ENCODE data around the gene IL9R.

DNA sequence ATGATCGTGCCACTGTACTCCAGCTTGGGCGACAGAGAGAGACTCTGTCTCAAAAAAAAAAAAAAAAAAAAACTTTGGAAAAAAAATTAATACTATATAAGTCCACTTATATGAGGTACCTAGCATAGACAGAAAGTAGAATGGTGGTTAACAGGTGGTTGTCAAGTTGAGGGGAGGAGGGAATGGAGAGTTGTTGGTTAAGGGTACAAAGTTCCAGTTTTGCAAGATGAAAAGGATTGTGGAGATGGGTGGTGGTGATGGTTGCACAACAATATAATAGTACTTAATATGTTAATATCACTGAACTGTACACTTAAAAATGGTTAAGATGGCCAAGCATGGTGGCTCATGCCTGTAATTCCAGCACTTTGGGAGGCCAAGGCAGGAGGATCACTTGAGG is 4.1 kb upstream of the IL9R start:
- TF ChIP-seq, protein P1, sequence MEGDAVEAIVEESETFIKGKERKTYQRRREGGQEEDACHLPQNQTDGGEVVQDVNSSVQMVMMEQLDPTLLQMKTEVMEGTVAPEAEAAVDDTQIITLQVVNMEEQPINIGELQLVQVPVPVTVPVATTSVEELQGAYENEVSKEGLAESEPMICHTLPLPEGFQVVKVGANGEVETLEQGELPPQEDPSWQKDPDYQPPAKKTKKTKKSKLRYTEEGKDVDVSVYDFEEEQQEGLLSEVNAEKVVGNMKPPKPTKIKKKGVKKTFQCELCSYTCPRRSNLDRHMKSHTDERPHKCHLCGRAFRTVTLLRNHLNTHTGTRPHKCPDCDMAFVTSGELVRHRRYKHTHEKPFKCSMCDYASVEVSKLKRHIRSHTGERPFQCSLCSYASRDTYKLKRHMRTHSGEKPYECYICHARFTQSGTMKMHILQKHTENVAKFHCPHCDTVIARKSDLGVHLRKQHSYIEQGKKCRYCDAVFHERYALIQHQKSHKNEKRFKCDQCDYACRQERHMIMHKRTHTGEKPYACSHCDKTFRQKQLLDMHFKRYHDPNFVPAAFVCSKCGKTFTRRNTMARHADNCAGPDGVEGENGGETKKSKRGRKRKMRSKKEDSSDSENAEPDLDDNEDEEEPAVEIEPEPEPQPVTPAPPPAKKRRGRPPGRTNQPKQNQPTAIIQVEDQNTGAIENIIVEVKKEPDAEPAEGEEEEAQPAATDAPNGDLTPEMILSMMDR (conservative IDR thresholded peaks at IDR 0.05; ENCODE audit: low read depth, low read length), result no peak
- TF ChIP-seq RFX5 (IDR thresholded peaks at IDR 0.05; ENCODE audit: low read depth, low read length), result no peak
